Right lobe of liver (tissue), 6 donors: ENCODE results near the gene PLGRKT. TPM values are rescaled to one million over a fixed set of nuclear protein-coding genes. Genes with fewer than 3 reads are reported as not detected.

Source experiments
- ATAC-seq, 4 donors: fragments of 200-7000 bp; cut with Tn5 transposase; one replicate each; pipeline ENCODE4 v1.9.1; 2020; ENCODE audit warnings: mild to moderate bottlenecking in 4 of 4, moderate library complexity in 4 of 4
- DNase-seq, 3 donors: peaks; one replicate each; pipeline ENCODE4 v3.0.0-alpha.2; 2020
- H3K27ac ChIP-seq, 3 donors: fragments of 200-600 bp; one replicate each; pipeline ENCODE4 v1.8.0; 2022
- H3K27me3 ChIP-seq, 2 donors: fragments of 200-600 bp; one replicate each; pipeline ENCODE4 v1.8.0; 2022
- H3K36me3 ChIP-seq, 4 donors: fragments of 200-600 bp; sonication (generic) in 1 of 4; one replicate each; pipeline versions ENCODE4 v1.5.1 to v1.8.0; 2017 to 2022; ENCODE audit warnings: control low read depth in 1 of 4
- H3K4me1 ChIP-seq, 4 donors: fragments of 200-600 bp; sonication (generic) in 1 of 4; one replicate each; pipeline versions ENCODE4 v1.5.1 to v1.8.0; 2017 to 2022; ENCODE audit warnings: control low read depth in 1 of 4
- H3K4me3 ChIP-seq, 3 donors: fragments of 200-600 bp; one replicate each; pipeline ENCODE4 v1.8.0; 2022
- H3K9me3 ChIP-seq, 4 donors: fragments of 200-600 bp; sonication (generic) in 1 of 4; one replicate each; pipeline versions ENCODE4 v1.5.1 to v1.8.0; 2017 to 2022; ENCODE audit warnings: control low read depth in 1 of 4
- POLR2A ChIP-seq: fragments of 450-650 bp; IDR thresholded peaks from one replicate; pipeline ENCODE4 v1.6.1; 2017; ENCODE audit warnings: antibody characterized with exemption, mild to moderate bottlenecking
- WGBS: methylation state at CpG from one replicate; pipeline ENCODE4 v1.1.6; 2018; ENCODE audit warnings: low coverage, low lambda C conversion rate; ENCODE audit not compliant: insufficient coverage; ENCODE audit errors: missing lambda C conversion rate; 5-methylcytosine and 5-hydroxymethylcytosine counted together
- intact Hi-C, 2 donors: fragments of 100-400 bp; cut with DNase I; formaldehyde crosslinking; loops; one replicate each; pipeline versions ENCODE4 v1.11.2 to v1.14.1; 2022
- total RNA-seq, 6 experiments: library from RNA; depleted of rRNA in 2 of 6; stranded (reverse); fragments of >200 nt in 2 of 6; fragmentation: NEBNext Ultra II Directional in 3 of 6; extraction: Animal tissue kit (Norgen Biotek cat#: 25700) in 3 of 6; gene quantifications; one replicate each; pipeline versions ENCODE4 v1.1.0 to v1.2.4, GENCODE V29; 2016 to 2023
- TF ChIP-seq, protein P1 (sequence below), 4 donors: fragments of 200-600 bp in 3 of 4; fragments of 450-650 bp in 1 of 4; IDR thresholded peaks; one replicate each; pipeline versions ENCODE4 v1.5.1 to v1.8.0; 2016 to 2022; ENCODE audit warnings: antibody characterized with exemption in 4 of 4, mild to moderate bottlenecking in 2 of 4
- donor health status: DM: no; HTN: yes; CAD: no.
- donor health status: DM: no; HTN: no; CAD: no.
- donor health status: DM: no; HTN: no; CAD: no.
- donor health status: DM: no; HTN: yes; CAD: no.
- donor health status: DM: no; HTN: yes; CAD: no.

PLGRKT gene
- total RNA-seq, 6 experiments from 2014 or later, result 7.3 to 14.4 (median 11.4) TPM

DNA sequence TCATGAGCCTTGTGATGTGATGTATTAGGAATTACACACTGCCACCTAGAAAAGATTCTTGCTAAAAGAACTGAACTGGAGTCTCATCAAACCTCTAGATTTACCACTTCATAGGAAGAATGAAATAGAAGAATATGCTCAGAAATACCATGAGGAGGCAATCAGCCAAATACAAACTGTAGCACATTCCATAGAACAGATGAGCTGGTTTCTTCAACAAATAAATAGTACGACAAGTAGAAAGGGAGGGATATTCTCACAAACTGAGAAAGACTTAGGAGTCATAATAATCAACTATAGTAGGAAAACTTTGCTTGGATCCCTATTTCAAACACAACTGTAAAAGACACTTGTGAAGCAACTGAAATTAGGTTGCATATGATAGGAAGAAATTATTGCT, 15.4 kb downstream of the PLGRKT start:
- no peak overlapping the region for H3K27ac ChIP-seq
- DNase-seq, result no peak
- intact Hi-C loops, result no loop called here
- no peaks in the 10 kb centered on the region for H3K9me3 ChIP-seq
- TF ChIP-seq, protein P1, sequence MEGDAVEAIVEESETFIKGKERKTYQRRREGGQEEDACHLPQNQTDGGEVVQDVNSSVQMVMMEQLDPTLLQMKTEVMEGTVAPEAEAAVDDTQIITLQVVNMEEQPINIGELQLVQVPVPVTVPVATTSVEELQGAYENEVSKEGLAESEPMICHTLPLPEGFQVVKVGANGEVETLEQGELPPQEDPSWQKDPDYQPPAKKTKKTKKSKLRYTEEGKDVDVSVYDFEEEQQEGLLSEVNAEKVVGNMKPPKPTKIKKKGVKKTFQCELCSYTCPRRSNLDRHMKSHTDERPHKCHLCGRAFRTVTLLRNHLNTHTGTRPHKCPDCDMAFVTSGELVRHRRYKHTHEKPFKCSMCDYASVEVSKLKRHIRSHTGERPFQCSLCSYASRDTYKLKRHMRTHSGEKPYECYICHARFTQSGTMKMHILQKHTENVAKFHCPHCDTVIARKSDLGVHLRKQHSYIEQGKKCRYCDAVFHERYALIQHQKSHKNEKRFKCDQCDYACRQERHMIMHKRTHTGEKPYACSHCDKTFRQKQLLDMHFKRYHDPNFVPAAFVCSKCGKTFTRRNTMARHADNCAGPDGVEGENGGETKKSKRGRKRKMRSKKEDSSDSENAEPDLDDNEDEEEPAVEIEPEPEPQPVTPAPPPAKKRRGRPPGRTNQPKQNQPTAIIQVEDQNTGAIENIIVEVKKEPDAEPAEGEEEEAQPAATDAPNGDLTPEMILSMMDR (IDR thresholded peaks at IDR 0.05), result no peak
- no peak for TF ChIP-seq POLR2A
- no peaks in the 10 kb centered on the region for H3K4me1 ChIP-seq
- no peak for ATAC-seq
- H3K4me3 ChIP-seq, result no peak overlapping the region
- H3K36me3 ChIP-seq, result no peaks in the 10 kb centered on the region
- H3K27me3 ChIP-seq, result no peaks in the 10 kb centered on the region
- whole genome bisulfite sequencing, result 100% methylated on average over 1 of the region's 1 CpG

DNA sequence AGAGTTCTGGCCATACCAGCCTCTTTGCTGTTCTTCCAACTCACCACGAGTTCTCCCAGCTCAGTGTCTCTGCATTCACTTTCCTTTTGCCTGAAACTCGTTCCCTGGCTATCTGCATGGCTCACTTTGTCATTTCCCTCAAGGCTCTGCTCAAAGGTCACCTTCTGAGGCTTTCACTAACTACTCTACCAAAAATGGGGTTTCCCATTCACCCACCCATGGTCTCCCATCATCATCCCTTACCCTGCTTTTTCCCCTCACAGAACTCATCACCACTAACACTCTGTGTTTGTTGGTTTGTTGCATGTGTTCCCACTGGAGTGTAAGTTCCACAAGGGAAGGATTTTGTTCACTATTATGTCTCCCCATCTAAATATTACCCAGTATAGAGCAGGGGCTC, 16.6 kb downstream of the PLGRKT start:
- intact Hi-C loops, result no loop called here
- no peak for ATAC-seq
- no peaks in the 10 kb centered on the region for H3K9me3 ChIP-seq
- no peaks in the 10 kb centered on the region for H3K36me3 ChIP-seq
- no peak overlapping the region for H3K4me3 ChIP-seq
- TF ChIP-seq POLR2A, result no peak
- TF ChIP-seq, protein P1 (IDR thresholded peaks at IDR 0.05), result no peak
- 65% methylated on average over 2 of the region's 2 CpGs for WGBS
- no peaks in the 10 kb centered on the region for H3K4me1 ChIP-seq
- DNase-seq, result no peak
- no peak overlapping the region for H3K27ac ChIP-seq
- no peaks in the 10 kb centered on the region for H3K27me3 ChIP-seq

DNA sequence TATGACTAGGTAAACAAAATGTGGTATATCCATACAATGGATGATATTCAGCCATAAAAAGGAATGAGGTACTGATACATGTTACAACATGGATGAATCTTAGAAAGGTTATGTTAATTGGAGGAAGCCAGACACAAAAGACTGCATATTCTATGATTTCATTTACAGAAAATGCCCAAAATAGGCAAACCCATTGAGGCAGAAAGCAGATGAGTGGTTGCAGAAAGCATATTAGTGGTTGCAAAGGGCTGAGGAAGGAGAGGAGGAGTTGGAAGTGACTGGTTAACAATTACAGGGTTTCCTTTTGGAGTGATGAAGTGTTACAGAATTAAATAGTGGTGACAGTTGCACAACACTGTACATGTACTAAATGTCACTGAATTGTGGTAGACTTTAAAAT, 17.7 kb downstream of the PLGRKT start:
- no peak for ATAC-seq
- TF ChIP-seq, protein P1 (IDR thresholded peaks at IDR 0.05), result no peak
- TF ChIP-seq POLR2A, result no peak
- DNase-seq, result no peak
- Histone ChIP-seq H3K4me3 (no peak overlapping the region), H3K27ac (no peak overlapping the region), H3K9me3 (no peaks in the 10 kb centered on the region), H3K4me1 (no peaks in the 10 kb centered on the region), H3K27me3 (no peaks in the 10 kb centered on the region), H3K36me3 (no peaks in the 10 kb centered on the region)
- intact Hi-C loops, result no loop called here

DNA sequence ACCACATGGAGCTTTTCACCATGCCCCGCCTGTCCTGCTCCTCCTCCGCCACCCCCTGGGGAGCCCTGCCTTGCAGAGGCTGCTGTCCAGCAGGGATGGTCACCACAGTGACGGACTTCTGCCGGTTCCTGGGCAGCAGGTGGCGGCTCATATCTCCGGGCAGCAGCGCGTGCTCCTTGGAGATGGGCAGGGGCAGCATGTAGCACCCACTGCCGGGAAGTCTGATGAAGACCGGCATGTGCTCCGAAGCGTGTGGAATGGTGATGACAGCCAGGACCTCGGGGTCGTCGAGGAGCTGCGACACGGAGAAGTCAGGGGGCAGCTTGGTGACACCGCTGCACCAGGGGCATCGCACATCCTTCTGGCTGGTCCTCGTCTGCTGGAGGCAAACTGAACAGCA, 19.2 kb downstream of the PLGRKT start:
- no peak for TF ChIP-seq POLR2A
- TF ChIP-seq, protein P1 (IDR thresholded peaks at IDR 0.05), result no peak
- Histone ChIP-seq H3K4me3 (no peak overlapping the region), H3K4me1 (no peaks in the 10 kb centered on the region), H3K27me3 (no peaks in the 10 kb centered on the region), H3K9me3 (no peaks in the 10 kb centered on the region), H3K36me3 (no peaks in the 10 kb centered on the region), H3K27ac (no peak overlapping the region)
- no peak for DNase-seq
- no peak for ATAC-seq
- WGBS, result 89% methylated on average over 14 of the region's 20 CpGs
- intact Hi-C loops, result no loop called here

DNA sequence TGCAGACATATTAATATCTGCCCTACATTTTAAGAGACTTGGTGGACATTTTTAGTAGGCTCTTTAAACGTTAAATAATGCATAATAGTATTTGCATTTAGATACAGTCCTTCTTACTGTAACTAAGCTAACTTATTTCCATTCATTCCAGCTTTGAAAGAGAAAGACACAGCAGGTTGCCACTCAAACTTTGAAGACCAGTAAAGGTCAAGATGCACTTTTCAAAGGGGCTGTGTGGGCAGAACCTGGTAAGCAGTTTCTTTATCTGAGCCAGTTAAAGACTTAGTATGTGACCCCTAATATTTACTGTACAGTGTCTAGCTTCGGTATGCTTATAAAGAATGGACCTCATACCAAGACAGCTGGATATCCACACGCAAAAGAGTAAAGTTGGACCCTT, 20.8 kb downstream of the PLGRKT start:
- no peaks in the 10 kb centered on the region for H3K4me1 ChIP-seq
- TF ChIP-seq, protein P1 (IDR thresholded peaks at IDR 0.05), result no peak
- no peak for TF ChIP-seq POLR2A
- no peak overlapping the region for H3K27ac ChIP-seq
- ATAC-seq (no peak), DNase-seq (no peak)
- H3K4me3 ChIP-seq, result no peak overlapping the region
- H3K27me3 ChIP-seq, result no peaks in the 10 kb centered on the region
- no peaks in the 10 kb centered on the region for H3K36me3 ChIP-seq
- intact Hi-C loops, result no loop called here
- WGBS, result 73% methylated on average over 3 of the region's 3 CpGs
- H3K9me3 ChIP-seq, result no peaks in the 10 kb centered on the region
